HepG2 (cell line): Measurements from ENCODE around the gene LMOD2. TPM values are rescaled to one million over a fixed set of nuclear protein-coding genes. Genes with fewer than 3 reads are reported as not detected.

Experiments used
- ATAC-seq: fragments of 200-7000 bp; cut with Tn5 transposase; 3 replicates; pipeline ENCODE4 v1.9.1; 2020; ENCODE audit warnings: mild to moderate bottlenecking, moderate library complexity
- BruUV-seq: library from RNA; stranded (reverse); fragments of 400-500 nt; replicated peaks from 2 replicates; lab custom pipeline; 2021; lab: Mats Ljungman, UMichigan
- CTCF ChIA-PET: fragments of 300-600 bp; formaldehyde crosslinking; extraction: SDS; loops from one replicate; lab custom pipeline; 2021; ENCODE audit warnings: low total read pairs, inconsistent platforms, low intra/inter-chr PET ratio; lab: Yijun Ruan, JAX
- POLR2A ChIA-PET: fragments of 350-600 bp; sonication (Branson Sonifier 250); formaldehyde crosslinking; loops from one replicate; lab custom pipeline; 2020; ENCODE audit warnings: antibody characterized with exemption, inconsistent platforms; lab: Yijun Ruan, JAX
- DNase-seq: peaks from one replicate; pipeline ENCODE4 v3.0.0-alpha.2; 2015; ENCODE audit warnings: low spot score
- FAIRE-seq: peaks from 3 replicates; lab custom pipeline; 2011; peaks lifted over from hg19 to GRCh38; lab: Jason Lieb, UNC
- H2AFZ ChIP-seq: one replicate; pipeline ENCODE4 v1.6.1; 2011; ENCODE audit warnings: low read length, inconsistent platforms
- H3K27ac ChIP-seq: fragments of 300-600 bp; 3 replicates; pipeline ENCODE4 v1.8.0; 2011; ENCODE audit warnings: mixed run types, mild to moderate bottlenecking, mixed read lengths, low read length, inconsistent platforms; ENCODE audit not compliant: insufficient read depth; ENCODE audit errors: extremely low read length
- H3K27me3 ChIP-seq, 2 experiments: fragments of 200-600 bp in 1 of 2; 2 replicates in 1 of 2; 3 replicates in 1 of 2; pipeline versions ENCODE4 v1.6.0 to v1.8.0; 2011; ENCODE audit warnings: low read length in 2 of 2, mild to moderate bottlenecking in 2 of 2, moderate library complexity in 2 of 2, inconsistent platforms in 1 of 2; ENCODE audit not compliant: insufficient read depth in 2 of 2, control insufficient read depth in 1 of 2
- H3K36me3 ChIP-seq, 2 experiments: fragments of 200-600 bp in 1 of 2; replicated peaks in 1 of 2; 2 replicates in 1 of 2; 3 replicates in 1 of 2; pipeline versions ENCODE4 v1.5.1 to v1.8.0; 2011; ENCODE audit warnings: low read length in 2 of 2, inconsistent platforms in 1 of 2; ENCODE audit not compliant: insufficient read depth in 2 of 2, control insufficient read depth in 1 of 2
- H3K4me1 ChIP-seq: 2 replicates; pipeline ENCODE4 v1.5.1; 2012; ENCODE audit warnings: low read length, inconsistent platforms; ENCODE audit not compliant: insufficient read depth
- H3K4me2 ChIP-seq: 2 replicates; pipeline ENCODE4 v1.6.0; 2011; ENCODE audit warnings: low read depth, low read length, inconsistent platforms
- H3K4me3 ChIP-seq, 3 experiments: fragments of 200-600 bp in 1 of 3; sonication (generic), shearing (Covaris generic) in 1 of 3; replicated peaks in 1 of 3; 2 replicates each; pipeline ENCODE4 v1.5.1; 2011 to 2016; ENCODE audit warnings: low read length in 3 of 3, inconsistent platforms in 2 of 3, low read depth in 2 of 3, mild to moderate bottlenecking in 2 of 3, control low read depth in 1 of 3, mixed read lengths in 1 of 3; ENCODE audit not compliant: insufficient read depth in 1 of 3
- H3K79me2 ChIP-seq: one replicate; pipeline ENCODE4 v1.6.1; 2011; ENCODE audit warnings: low read length, inconsistent platforms; ENCODE audit not compliant: insufficient read depth
- H3K9ac ChIP-seq: 2 replicates; pipeline ENCODE4 v1.6.0; 2011; ENCODE audit warnings: mild to moderate bottlenecking, low read depth, low read length, inconsistent platforms; ENCODE audit not compliant: insufficient read depth
- H3K9me3 ChIP-seq: 2 replicates; pipeline ENCODE4 v1.5.1; 2012; ENCODE audit warnings: mild to moderate bottlenecking, low read length
- H4K20me1 ChIP-seq: 2 replicates; pipeline ENCODE4 v1.6.0; 2011; ENCODE audit warnings: inconsistent platforms, mild to moderate bottlenecking, low read length, moderate library complexity; ENCODE audit not compliant: insufficient read depth
- ATF4 ChIP-seq, 2 experiments: fragments of 450-650 bp in 1 of 2; sonication (generic) in 1 of 2; formaldehyde crosslinking; IDR thresholded peaks; 2 replicates each; pipeline versions ENCODE4 v1.5.0 to v1.8.0; 2020 to 2022; ENCODE audit warnings: mild to moderate bottlenecking in 1 of 2, missing genetic modification reagents in 1 of 2
- ATRX ChIP-seq: sonication (generic); formaldehyde crosslinking; IDR thresholded peaks from 2 replicates; pipeline ENCODE4 v1.4.0; 2020; ENCODE audit warnings: missing genetic modification reagents, borderline replicate concordance
- BATF2 ChIP-seq: sonication (generic); formaldehyde crosslinking; IDR thresholded peaks from 2 replicates; pipeline ENCODE4 v1.8.0; 2022; ENCODE audit warnings: mild to moderate bottlenecking, missing genetic modification reagents, moderate library complexity
- KDM4B ChIP-seq: sonication (generic); formaldehyde crosslinking; IDR thresholded peaks from 2 replicates; pipeline ENCODE4 v1.4.0; 2020; ENCODE audit warnings: missing genetic modification reagents
- NR2C2 ChIP-seq: sonication (generic); formaldehyde crosslinking; IDR thresholded peaks from 2 replicates; pipeline ENCODE4 v1.4.0; 2020; ENCODE audit warnings: missing genetic modification reagents, mild to moderate bottlenecking, moderate library complexity, borderline replicate concordance
- PRMT3 ChIP-seq: sonication (generic); formaldehyde crosslinking; IDR thresholded peaks from 2 replicates; pipeline ENCODE4 v1.8.1; 2022; ENCODE audit warnings: low read depth, mild to moderate bottlenecking, moderate library complexity, missing genetic modification reagents, borderline replicate concordance
- ZBTB1 ChIP-seq: sonication (generic); formaldehyde crosslinking; IDR thresholded peaks from 2 replicates; pipeline ENCODE4 v1.4.0; 2020; ENCODE audit warnings: missing genetic modification reagents, borderline replicate concordance
- ZNF276 ChIP-seq: sonication (generic); formaldehyde crosslinking; IDR thresholded peaks from 2 replicates; pipeline ENCODE4 v1.4.0; 2020; ENCODE audit warnings: mild to moderate bottlenecking, low read depth, missing genetic modification reagents
- WGBS: methylation state at CpG from one replicate; pipeline ENCODE4 v1.1.6; 2017; ENCODE audit warnings: low lambda C conversion rate; 5-methylcytosine and 5-hydroxymethylcytosine counted together
- in situ Hi-C: cut with HindIII; loops from 2 replicates; pipeline ENCODE4 v1.10.0; 2017; ENCODE audit warnings: low pct_unique_long_range_greater_than_20kb; ENCODE audit not compliant: extremely low pct_ligation_motif_present
- intact Hi-C: fragments of 100-400 bp; cut with micrococcal nuclease; formaldehyde crosslinking; loops from one replicate; pipeline ENCODE4 v1.10.0; 2022; ENCODE audit not compliant: unreplicated experiment
- polyA plus RNA-seq, 8 experiments: library from polyadenylated mRNA; depleted of rRNA in 3 of 8; stranded (reverse) in 7 of 8; unstranded in 1 of 8; fragments of >200 nt; fragmentation: Illumina TruSeq in 4 of 8; extraction: Trizol in 4 of 8; gene quantifications; 2 replicates each; pipeline versions ENCODE4 v1.2.1 to v1.2.3, GENCODE V29; 2011 to 2016; ENCODE audit warnings: low read depth in 4 of 8, missing spikeins in 1 of 8, mixed read lengths in 1 of 8; ENCODE audit not compliant: insufficient read depth in 1 of 8
- total RNA-seq, 5 experiments: library from RNA; depleted of rRNA; stranded (reverse); fragments of >200 nt; fragmentation: Illumina TruSeq; extraction: Trizol; gene quantifications; 2 replicates each; pipeline ENCODE4 v1.2.3, GENCODE V29; 2016; ENCODE audit warnings: low read depth in 1 of 5

Gene LMOD2
- total and polyA plus RNA-seq, 2 of the 13 experiments (the other 11 are each of a cell fraction or from before 2014, with no cell fraction given) = not detected

- TF ChIP-seq ZNF276 (CRISPR knock-in tag) (no peak), NR2C2 (CRISPR knock-in tag) (no peak), ZBTB1 (CRISPR knock-in tag) (no peak), KDM4B (CRISPR knock-in tag) (no peak), BATF2 (CRISPR knock-in tag) (no peak)
Observed at GRCh38 chr7:123607423-123607975, 48.2 kb upstream of the LMOD2 start (continued).

- H3K4me3 ChIP-seq = no peak overlapping the region
Observed at GRCh38 chr7:123608991-123609882, 46.4 kb upstream of the LMOD2 start.

More at GRCh38 chr7:123608991-123609882, 46.4 kb upstream of the LMOD2 start:
- no peak overlapping the region for H3K27ac ChIP-seq
- DNase-seq (no peak), FAIRE-seq (no peak), ATAC-seq (no peak)
- intact Hi-C loops (no loop called here), in situ Hi-C loops (no loop called here)
- H3K79me2 ChIP-seq = no peaks in the 10 kb centered on the region
- no peaks in the 10 kb centered on the region for H3K27me3 ChIP-seq
- no peak for TF ChIP-seq PRMT3 (CRISPR knock-in tag)
- peak in 1 of 2 experiments; percentile 86; a peak in 2 of 4 replicates for TF ChIP-seq ATF4 (CRISPR knock-in tag; IDR thresholded peaks at IDR 0.05)
- TF ChIP-seq ATRX (CRISPR knock-in tag) = no peak
- ChIA-PET POLR2A (no interaction called here), CTCF (no interaction called here)
- no peaks in the 10 kb centered on the region for H3K36me3 ChIP-seq
- H2AFZ ChIP-seq = no peak overlapping the region
- BruUV-seq = no TSS peak
- H3K4me1 ChIP-seq = peaks cover 9% of the 10 kb centered on the region
- WGBS = 22% methylated on average over 5 of the region's 5 CpGs
- no peak overlapping the region for H3K4me2 ChIP-seq
- no peaks in the 10 kb centered on the region for H4K20me1 ChIP-seq
- H3K9ac ChIP-seq = no peak overlapping the region
- H3K9me3 ChIP-seq = no peaks in the 10 kb centered on the region
